Endometrium (tissue), 2 donors: ENCODE results near the gene ZNF410.
"Not testable (repeated sequence)": the region's sequence is repeated elsewhere in the genome, so short reads cannot be mapped to it uniquely, and the experiment has no call there.

Source experiments
- FAIRE-seq: peaks from 2 replicates; lab custom pipeline; 2012; peaks lifted over from hg19 to GRCh38; lab: Jason Lieb, UNC
- donor health status: control.
- donor health status: control.

The ZNF410 gene, protein sequence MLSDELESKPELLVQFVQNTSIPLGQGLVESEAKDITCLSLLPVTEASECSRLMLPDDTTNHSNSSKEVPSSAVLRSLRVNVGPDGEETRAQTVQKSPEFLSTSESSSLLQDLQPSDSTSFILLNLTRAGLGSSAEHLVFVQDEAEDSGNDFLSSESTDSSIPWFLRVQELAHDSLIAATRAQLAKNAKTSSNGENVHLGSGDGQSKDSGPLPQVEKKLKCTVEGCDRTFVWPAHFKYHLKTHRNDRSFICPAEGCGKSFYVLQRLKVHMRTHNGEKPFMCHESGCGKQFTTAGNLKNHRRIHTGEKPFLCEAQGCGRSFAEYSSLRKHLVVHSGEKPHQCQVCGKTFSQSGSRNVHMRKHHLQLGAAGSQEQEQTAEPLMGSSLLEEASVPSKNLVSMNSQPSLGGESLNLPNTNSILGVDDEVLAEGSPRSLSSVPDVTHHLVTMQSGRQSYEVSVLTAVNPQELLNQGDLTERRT

DNA sequence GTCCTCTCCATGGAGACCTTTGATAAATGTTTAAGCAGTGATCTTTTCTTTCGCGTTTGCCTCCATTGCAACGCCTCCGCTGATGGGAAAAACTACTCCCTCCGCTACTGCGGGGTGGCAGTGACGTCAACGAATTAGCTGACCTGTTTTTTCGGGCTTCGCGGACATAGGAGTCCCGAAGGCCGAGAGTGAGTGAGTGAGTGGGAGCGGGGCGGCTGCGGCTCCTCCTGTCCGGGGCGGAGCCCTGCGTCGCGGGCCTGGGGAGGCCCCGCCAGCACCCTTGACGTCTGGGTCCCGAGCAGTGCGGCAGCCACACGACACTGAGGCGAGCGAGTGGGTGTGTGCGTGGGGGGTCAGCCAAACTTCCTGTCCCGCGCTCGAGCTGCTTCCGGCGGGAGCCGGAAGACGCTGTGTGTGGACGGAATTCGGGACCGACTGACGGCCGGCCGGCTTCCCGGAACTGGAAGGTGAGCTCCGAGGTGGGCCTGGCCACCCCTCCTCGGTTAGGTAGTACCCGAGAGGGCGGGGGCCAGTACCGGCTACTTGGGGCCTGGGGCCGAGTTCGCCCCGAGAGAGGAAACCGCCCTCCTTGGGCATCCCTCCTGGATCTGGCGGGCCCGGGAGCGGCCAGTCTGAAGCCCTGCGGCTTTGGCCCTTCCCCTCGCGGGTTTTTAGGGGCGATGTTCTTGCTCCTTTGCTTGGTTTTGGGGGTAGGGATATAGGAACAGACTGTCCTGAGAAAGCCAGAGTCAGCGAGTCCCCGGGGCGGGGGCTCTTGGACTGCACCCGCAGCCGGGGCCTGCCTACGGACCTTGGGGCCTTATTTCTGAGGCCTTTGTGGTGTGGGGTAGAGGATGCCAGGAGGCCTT lies at the start of gene ZNF410:
ZNF410 (plus strand) TSS at position 411 of the 869 bp plus-strand sequence. CDS start 5,317 bp downstream, outside the sequence.
- peak; percentile 92 for FAIRE-seq

GRCh38 chr14:73838293-73839034 lies 48.2 kb upstream of the ZNF410 start:
- not testable (repeated sequence) for FAIRE-seq

DNA sequence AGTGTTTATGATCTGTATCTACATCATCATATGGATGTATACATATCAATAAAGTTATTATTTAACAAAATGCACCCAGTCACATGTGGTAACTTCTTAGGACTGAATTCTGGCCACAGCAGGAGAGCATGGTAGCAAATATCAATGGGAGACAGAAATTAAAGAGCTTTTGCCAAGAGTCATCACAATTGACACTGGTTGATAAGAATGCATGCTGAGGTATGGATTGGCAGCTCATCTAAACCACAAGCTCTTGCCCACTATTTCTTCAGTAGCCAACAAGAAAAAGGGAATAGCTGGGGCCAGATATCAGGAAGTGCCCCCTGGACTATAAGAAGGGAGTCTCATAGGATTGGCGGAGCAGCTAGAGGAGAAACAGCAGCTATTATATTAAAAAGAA lies 44.5 kb upstream of the ZNF410 start:
- no peak for FAIRE-seq

DNA sequence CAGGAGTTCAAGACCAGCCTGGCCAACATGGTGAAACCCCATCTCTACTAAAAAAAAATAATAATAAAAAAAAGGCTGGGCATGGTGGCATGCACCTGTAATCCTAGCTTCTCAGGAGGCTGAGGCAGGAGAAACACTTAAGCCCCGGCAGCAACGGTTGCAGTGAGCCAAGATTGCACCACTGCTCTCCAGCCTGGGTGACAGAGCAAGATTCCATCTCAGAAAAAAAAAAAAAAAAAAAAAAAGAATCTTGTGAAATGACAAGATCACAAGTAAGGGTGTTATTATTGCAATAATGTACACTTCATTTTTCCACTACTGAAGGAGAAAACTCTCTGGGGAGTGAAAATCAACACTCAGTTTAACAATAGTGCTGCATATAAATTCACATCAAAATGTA lies 43.8 kb upstream of the ZNF410 start:
- FAIRE-seq, result no peak

DNA sequence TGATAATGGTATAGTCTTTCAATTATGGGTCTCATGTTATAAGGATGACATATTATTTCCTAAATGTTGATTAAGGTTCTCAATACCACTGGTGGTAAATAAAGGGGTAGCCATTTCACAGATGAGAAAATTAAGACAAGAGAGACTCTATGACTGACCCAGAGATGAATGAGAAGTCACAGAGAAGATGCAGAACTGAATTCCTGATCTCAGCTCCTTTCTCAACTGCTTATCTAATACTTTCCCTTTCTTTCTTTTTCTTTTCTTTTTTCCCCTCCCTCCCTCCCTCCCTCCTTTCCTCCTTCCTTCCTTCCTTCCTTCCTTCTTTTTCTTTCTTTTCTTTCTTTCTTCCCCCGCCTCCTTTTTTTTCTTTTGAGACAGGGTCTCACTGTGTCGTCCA lies 43.4 kb upstream of the ZNF410 start:
- FAIRE-seq, result no peak

- no peak for FAIRE-seq
Measured at GRCh38 chr14:73846947-73847346, 39.7 kb upstream of the ZNF410 start.

- no peak for FAIRE-seq
Measured at GRCh38 chr14:73851000-73851399, 35.7 kb upstream of the ZNF410 start.

DNA sequence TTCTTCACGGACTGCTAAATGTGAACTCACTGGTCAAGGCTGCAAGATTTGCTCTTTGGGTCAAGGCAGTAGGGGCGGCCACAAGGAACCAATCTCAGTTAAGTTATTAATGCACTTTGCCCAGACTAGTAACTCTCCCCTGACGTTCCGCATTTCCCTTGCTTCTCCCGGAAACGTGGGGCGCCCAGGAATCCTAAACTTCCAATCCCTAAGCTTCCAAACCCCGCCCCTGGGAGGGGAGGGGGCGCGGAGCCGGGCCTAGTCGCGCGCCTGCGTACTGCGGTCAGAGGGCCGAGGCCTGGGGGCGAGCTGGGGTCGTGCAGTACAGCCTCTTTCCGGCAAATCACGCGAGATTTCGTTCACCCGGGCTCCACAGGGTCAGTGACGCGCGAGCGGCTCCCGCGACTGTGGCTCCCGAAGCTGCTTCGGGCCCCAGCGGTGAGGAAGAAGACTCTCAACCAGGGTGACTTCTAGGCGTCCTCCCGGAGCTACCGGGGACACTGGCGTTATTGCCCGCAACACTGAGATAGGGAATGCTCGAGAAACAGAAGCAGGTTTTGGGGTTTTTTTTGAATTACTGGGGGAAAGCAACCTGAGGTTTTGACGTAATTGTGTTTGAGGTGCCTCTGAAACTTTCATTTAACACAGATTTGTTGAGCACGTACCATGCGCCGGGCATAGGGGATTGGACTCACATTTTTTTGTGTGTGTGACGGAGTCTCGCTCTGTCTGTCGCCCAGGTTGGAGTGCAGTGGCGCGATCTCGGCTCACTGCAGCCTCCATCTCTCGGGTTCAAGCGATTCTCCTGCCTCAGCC lies 34.9 kb upstream of the ZNF410 start, which contains the start of gene PTGR2:
PTGR2 (plus strand) TSS at position 265 of the 816 bp plus-strand sequence. CDS start 7,032 bp downstream, outside the sequence.
- FAIRE-seq, result peak; percentile 94

DNA sequence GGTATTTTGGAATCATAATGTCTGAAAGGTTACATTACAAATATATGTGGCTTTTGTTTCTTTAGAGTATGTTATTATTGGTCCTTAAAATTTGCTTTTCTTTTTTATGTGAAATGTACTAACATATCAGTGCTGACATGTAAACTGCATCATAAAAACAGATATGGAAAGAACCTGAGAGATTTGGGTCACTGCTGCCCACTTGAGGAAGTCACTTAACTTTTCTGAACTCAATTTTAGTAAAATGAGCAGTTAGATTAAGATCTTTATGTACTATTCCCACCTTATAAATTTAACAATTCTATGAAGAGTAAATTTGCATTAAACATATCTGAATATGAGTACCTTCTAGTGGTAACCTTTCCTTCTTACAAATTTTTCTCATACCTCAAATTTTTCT lies 27.5 kb upstream of the ZNF410 start:
- FAIRE-seq, result no peak

- FAIRE-seq, result no peak
Measured at GRCh38 chr14:73861073-73861472, 25.6 kb upstream of the ZNF410 start.

GRCh38 chr14:73862480-73862879 lies 24.2 kb upstream of the ZNF410 start:
- no peak for FAIRE-seq

- no peak for FAIRE-seq
Measured at GRCh38 chr14:73863209-73863608, 23.4 kb upstream of the ZNF410 start.

GRCh38 chr14:73865534-73866113 lies 21.0 kb upstream of the ZNF410 start:
- no peak for FAIRE-seq

GRCh38 chr14:73869754-73870153 lies 16.9 kb upstream of the ZNF410 start:
- FAIRE-seq, result not testable (repeated sequence)

DNA sequence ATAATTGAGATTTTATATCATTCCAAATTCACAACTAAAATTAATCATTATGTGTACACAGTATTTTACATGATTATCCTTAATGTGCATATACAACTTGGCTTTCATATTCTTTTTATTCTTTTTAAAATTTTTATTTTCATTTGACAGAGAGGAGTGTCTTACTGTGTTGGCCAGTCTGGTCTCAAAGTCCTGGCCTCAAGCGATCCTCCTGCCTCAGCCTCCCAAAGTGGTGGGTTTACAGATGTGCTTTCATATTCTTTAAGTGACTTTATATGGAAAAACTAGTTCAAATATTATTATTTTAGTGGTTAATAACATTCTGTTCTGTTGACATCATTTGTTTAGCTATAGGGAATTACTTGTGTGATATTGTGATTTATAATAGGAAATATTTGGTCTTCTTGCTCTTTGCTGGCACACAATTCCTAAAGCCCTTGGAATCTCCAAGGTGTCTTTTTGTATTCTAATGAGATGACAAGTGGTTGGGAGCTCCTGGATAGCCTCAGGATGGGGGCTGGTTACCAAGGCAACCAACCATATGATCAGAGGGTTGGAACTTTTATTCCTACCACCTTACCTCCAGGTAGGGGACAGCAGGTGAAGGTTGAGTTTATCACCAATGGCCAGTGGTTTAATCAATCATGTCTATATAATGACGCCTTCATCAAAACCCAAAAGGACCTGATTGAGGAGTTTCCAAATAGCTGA lies 16.0 kb upstream of the ZNF410 start:
- no peak for FAIRE-seq

DNA sequence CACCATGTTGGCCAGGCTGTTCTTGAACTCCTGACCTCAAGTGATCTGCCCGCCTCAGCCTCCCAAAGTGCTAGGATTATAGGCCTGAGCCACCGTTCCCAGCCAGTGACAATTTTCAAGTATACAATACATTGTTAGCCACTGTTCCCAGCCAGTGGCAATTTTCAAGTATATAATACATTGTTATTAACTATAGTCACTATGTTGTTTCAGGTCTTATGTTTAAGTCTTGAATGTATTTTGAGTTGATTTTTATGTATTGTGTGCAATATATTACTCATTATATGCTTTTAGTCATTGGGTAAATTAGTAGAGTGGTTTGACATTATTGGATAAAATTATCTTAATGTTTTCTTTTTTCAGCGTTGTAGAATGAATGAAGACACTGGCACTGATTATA lies 13.0 kb upstream of the ZNF410 start:
- no peak for FAIRE-seq

GRCh38 chr14:73877790-73878189 lies 8.9 kb upstream of the ZNF410 start:
- no peak for FAIRE-seq

DNA sequence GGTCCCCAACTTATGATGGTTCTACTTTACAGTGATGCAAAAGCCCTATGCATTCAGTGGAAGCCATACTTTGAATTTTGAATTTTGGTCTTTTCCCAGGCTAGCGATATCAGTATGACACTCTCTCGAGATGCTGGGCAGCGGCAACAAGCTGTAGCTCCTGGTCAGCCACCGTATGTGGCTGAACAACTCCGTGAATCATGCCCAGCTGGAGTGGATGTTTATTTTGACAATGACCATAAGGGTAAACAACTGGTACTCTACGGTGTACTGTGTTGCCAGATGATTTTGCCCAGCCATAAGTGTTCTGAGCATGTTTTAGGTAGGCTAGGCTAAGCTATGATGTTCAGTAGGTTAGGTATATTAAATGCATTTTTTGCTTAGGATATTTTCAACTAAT lies 8.2 kb upstream of the ZNF410 start:
- no peak for FAIRE-seq

DNA sequence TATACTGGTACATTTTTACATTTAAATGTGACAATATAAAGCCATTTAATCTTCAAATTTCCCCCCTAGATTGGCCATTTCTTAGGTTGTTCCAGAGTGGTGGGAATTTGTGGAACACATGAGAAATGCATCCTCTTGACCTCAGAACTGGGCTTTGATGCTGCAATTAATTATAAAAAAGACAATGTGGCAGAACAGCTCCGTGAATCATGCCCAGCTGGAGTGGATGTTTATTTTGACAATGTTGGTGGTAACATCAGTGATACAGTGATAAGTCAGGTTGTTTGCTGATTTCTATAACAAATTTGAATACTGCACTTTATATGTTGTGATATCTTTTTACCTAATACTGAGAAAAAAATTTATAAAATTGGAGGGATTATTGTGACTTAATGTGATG lies 7.6 kb upstream of the ZNF410 start:
- FAIRE-seq, result no peak
